ENCODE data around the gene HTR3D.
"Not testable (repeated sequence)": the region's sequence is repeated elsewhere in the genome, so short reads cannot be mapped to it uniquely, and the experiment has no call there.

HTR3D gene

DNA sequence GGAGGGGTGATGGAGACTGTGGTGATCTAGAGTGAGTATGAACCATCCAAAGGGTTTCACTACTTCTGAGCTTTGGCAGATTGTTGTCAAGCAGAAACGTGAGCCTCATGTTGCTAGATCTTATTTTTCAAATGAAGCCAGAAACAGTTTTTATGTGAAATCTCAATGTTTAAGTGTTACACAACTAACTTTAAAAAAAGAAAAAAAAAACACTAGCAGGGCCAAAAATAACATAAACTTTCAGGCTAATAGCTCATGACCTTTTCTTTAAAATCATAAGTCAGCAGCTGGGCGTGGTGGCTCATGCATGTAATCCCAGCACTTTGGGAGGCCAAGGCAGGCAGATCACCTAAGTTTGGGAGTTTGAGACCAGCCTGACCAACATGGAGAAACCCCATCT lies 2.1 kb upstream of the HTR3D start:
- no peak overlapping the region for H3K4me2 ChIP-seq (ENCODE audit: low read length)
- no peak overlapping the region for H3K4me3 ChIP-seq (ENCODE audit: low read depth, low read length, poor library complexity, severe bottlenecking)
- no peaks in the 10 kb centered on the region for H3F3A ChIP-seq (ENCODE audit: insufficient read depth, low read length)
- peaks cover 6% of the 10 kb centered on the region; the same call in 1 of the 2 replicates for H3K9me3 ChIP-seq (ENCODE audit: low read length)
- H3K9me2 ChIP-seq (ENCODE audit: low read depth, low read length): no peaks in the 10 kb centered on the region
- H3K79me2 ChIP-seq (ENCODE audit: insufficient read depth, low read length): no peaks in the 10 kb centered on the region
- H4K20me1 ChIP-seq (ENCODE audit: insufficient read depth, low read length): no peaks in the 10 kb centered on the region
- H3K27ac ChIP-seq (ENCODE audit: low read depth, low read length, poor library complexity, severe bottlenecking): no peak overlapping the region
- TF ChIP-seq, protein P1, sequence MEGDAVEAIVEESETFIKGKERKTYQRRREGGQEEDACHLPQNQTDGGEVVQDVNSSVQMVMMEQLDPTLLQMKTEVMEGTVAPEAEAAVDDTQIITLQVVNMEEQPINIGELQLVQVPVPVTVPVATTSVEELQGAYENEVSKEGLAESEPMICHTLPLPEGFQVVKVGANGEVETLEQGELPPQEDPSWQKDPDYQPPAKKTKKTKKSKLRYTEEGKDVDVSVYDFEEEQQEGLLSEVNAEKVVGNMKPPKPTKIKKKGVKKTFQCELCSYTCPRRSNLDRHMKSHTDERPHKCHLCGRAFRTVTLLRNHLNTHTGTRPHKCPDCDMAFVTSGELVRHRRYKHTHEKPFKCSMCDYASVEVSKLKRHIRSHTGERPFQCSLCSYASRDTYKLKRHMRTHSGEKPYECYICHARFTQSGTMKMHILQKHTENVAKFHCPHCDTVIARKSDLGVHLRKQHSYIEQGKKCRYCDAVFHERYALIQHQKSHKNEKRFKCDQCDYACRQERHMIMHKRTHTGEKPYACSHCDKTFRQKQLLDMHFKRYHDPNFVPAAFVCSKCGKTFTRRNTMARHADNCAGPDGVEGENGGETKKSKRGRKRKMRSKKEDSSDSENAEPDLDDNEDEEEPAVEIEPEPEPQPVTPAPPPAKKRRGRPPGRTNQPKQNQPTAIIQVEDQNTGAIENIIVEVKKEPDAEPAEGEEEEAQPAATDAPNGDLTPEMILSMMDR (IDR thresholded peaks at IDR 0.05; ENCODE audit: low read length): no peak
- TF ChIP-seq EZH2 (IDR thresholded peaks at IDR 0.05; ENCODE audit: borderline replicate concordance, low read length): no peak
- H3K9ac ChIP-seq (ENCODE audit: low read length): no peak overlapping the region
- no peaks in the 10 kb centered on the region; the same call in 1 of the 2 replicates for H3K27me3 ChIP-seq (ENCODE audit: insufficient read depth, low read length)
- no peaks in the 10 kb centered on the region for H3K36me3 ChIP-seq (ENCODE audit: insufficient read depth, low read length)
- no peaks in the 10 kb centered on the region for H3K4me1 ChIP-seq (ENCODE audit: insufficient read depth, low read length, severe bottlenecking)
- H2AFZ ChIP-seq (ENCODE audit: low read length): no peak overlapping the region

DNA sequence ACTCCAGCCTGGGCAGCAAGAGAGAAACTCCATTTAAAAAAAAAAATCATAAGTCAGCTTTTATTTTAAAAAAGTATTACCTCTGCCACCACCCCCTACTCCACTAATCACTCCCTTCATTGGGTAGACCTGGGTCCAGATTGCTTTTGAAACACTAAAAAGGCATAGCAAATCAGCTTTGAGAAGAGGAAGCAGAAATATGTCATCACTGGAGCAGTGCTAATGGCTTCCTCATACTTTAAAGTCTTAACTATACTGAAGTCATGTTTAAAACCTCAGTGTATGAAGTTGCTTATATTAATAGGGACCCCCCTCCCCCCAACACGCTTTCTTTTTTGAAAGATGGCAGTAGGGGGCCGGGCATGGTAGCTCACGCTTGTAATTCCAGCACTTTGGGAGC lies 1.0 kb upstream of the HTR3D start:
- H3K4me1 ChIP-seq (ENCODE audit: insufficient read depth, low read length, severe bottlenecking): no peaks in the 10 kb centered on the region
- no peak overlapping the region for H3K4me2 ChIP-seq (ENCODE audit: low read length)
- H3K27ac ChIP-seq (ENCODE audit: low read depth, low read length, poor library complexity, severe bottlenecking): no peak overlapping the region
- no peak overlapping the region for H3K4me3 ChIP-seq (ENCODE audit: low read depth, low read length, poor library complexity, severe bottlenecking)
- H3K27me3 ChIP-seq (ENCODE audit: insufficient read depth, low read length): no peaks in the 10 kb centered on the region; the same call in 1 of the 2 replicates
- no peaks in the 10 kb centered on the region for H3K79me2 ChIP-seq (ENCODE audit: insufficient read depth, low read length)
- H3F3A ChIP-seq (ENCODE audit: insufficient read depth, low read length): no peaks in the 10 kb centered on the region
- no peaks in the 10 kb centered on the region for H4K20me1 ChIP-seq (ENCODE audit: insufficient read depth, low read length)
- H2AFZ ChIP-seq (ENCODE audit: low read length): no peak overlapping the region
- H3K9me2 ChIP-seq (ENCODE audit: low read depth, low read length): no peaks in the 10 kb centered on the region
- H3K9ac ChIP-seq (ENCODE audit: low read length): no peak overlapping the region
- peaks cover 2% of the 10 kb centered on the region; the same call in 1 of the 2 replicates for H3K9me3 ChIP-seq (ENCODE audit: low read length)
- TF ChIP-seq, protein P1 (IDR thresholded peaks at IDR 0.05; ENCODE audit: low read length): no peak
- no peak for TF ChIP-seq EZH2 (IDR thresholded peaks at IDR 0.05; ENCODE audit: borderline replicate concordance, low read length)
- H3K36me3 ChIP-seq (ENCODE audit: insufficient read depth, low read length): no peaks in the 10 kb centered on the region

DNA sequence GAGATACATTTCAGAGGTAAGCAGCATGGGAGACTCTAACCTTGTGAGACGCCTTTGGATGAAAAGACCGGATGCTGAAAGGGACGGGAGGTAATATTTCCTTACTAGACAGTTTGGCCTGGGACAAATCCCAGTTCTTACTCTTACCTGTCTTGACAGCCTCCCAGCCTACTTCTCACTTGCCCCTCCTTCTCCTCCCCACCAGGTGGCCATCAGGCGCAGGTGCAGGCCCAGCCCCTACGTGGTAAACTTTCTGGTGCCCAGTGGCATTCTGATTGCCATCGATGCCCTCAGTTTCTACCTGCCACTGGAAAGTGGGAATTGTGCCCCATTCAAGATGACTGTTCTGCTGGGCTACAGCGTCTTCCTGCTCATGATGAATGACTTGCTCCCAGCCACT lies 6.3 kb downstream of the HTR3D start:
- Histone ChIP-seq H2AFZ (ENCODE audit: low read length) (no peak overlapping the region), H3K4me3 (ENCODE audit: low read depth, low read length, poor library complexity, severe bottlenecking) (no peak overlapping the region), H3K9ac (ENCODE audit: low read length) (no peak overlapping the region), H3K9me3 (ENCODE audit: low read length) (no peaks in the 10 kb centered on the region), H3K27ac (ENCODE audit: low read depth, low read length, poor library complexity, severe bottlenecking) (no peak overlapping the region), H4K20me1 (ENCODE audit: insufficient read depth, low read length) (no peaks in the 10 kb centered on the region), H3K4me2 (ENCODE audit: low read length) (no peak overlapping the region), H3K27me3 (ENCODE audit: insufficient read depth, low read length) (no peaks in the 10 kb centered on the region), H3K36me3 (ENCODE audit: insufficient read depth, low read length) (no peaks in the 10 kb centered on the region), H3K79me2 (ENCODE audit: insufficient read depth, low read length) (no peaks in the 10 kb centered on the region), H3K4me1 (ENCODE audit: insufficient read depth, low read length, severe bottlenecking) (no peaks in the 10 kb centered on the region), H3F3A (ENCODE audit: insufficient read depth, low read length) (no peaks in the 10 kb centered on the region), H3K9me2 (ENCODE audit: low read depth, low read length) (no peaks in the 10 kb centered on the region)
- TF ChIP-seq EZH2 (IDR thresholded peaks at IDR 0.05; ENCODE audit: borderline replicate concordance, low read length): no peak
- TF ChIP-seq, protein P1 (IDR thresholded peaks at IDR 0.05; ENCODE audit: low read length): no peak

DNA sequence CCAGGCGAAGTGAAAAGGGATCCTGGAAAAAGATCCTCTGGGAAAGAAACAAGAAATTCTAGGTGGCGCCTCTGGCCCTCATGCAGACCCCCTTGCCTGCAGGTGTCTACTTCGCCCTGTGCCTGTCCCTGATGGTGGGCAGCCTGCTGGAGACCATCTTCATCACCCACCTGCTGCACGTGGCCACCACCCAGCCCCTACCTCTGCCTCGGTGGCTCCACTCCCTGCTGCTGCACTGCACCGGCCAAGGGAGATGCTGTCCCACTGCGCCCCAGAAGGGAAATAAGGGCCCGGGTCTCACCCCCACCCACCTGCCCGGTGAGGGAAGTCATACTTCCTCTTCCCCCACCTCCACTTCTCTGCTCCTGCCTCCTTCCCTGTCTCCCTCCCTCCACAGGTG lies 6.8 kb downstream of the HTR3D start:
- H3K9me3 ChIP-seq (ENCODE audit: low read length); H3K9ac ChIP-seq (ENCODE audit: low read length); H3K36me3 ChIP-seq (ENCODE audit: insufficient read depth, low read length); H3K9me2 ChIP-seq (ENCODE audit: low read depth, low read length); H3K4me1 ChIP-seq (ENCODE audit: insufficient read depth, low read length, severe bottlenecking); H2AFZ ChIP-seq (ENCODE audit: low read length); H3K27me3 ChIP-seq (ENCODE audit: insufficient read depth, low read length); H4K20me1 ChIP-seq (ENCODE audit: insufficient read depth, low read length); H3K27ac ChIP-seq (ENCODE audit: low read depth, low read length, poor library complexity, severe bottlenecking); H3K4me3 ChIP-seq (ENCODE audit: low read depth, low read length, poor library complexity, severe bottlenecking); H3K79me2 ChIP-seq (ENCODE audit: insufficient read depth, low read length); H3K4me2 ChIP-seq (ENCODE audit: low read length); H3F3A ChIP-seq (ENCODE audit: insufficient read depth, low read length): not testable (repeated sequence)

All from OCI-LY1 (cell line).